A549 (cell line): ENCODE measurements around the gene SHC4.

ENCODE experiments used
- CEBPB ChIP-seq, 2 experiments: fragments of >200 bp in 1 of 2; sonication (Bioruptor Twin) in 1 of 2; formaldehyde crosslinking in 1 of 2; IDR thresholded peaks; 2 replicates each; pipeline ENCODE4 v1.6.1; 2012 to 2016
- CHD4 ChIP-seq: fragments of 200-600 bp; sonication (generic); IDR thresholded peaks from 2 replicates; pipeline ENCODE4 v1.6.1; 2016; ENCODE audit warnings: antibody characterized with exemption, mild to moderate bottlenecking, borderline replicate concordance
- EP300 ChIP-seq, 2 experiments: fragments of >200 bp; sonication (Bioruptor Twin); formaldehyde crosslinking; IDR thresholded peaks; 2 replicates in 1 of 2; 3 replicates in 1 of 2; pipeline ENCODE4 v1.6.1; 2016 to 2017
- KDM1A ChIP-seq: fragments of 200-600 bp; sonication (generic); IDR thresholded peaks from 2 replicates; pipeline ENCODE4 v1.6.1; 2016; ENCODE audit warnings: low read depth, mild to moderate bottlenecking
- POLR2A ChIP-seq: IDR thresholded peaks from 2 replicates; pipeline ENCODE4 v1.6.1; 2012; ENCODE audit warnings: mild to moderate bottlenecking, low read length
- POLR2AphosphoS2 ChIP-seq: conservative IDR thresholded peaks from 2 replicates; pipeline ENCODE4 v1.6.1; 2012; ENCODE audit warnings: low read length, improper control_type of control experiment, inconsistent platforms
- RAD21 ChIP-seq, 2 experiments: fragments of >200 bp in 1 of 2; sonication (Bioruptor Twin) in 1 of 2; formaldehyde crosslinking in 1 of 2; IDR thresholded peaks in 1 of 2; conservative IDR thresholded peaks in 1 of 2; 2 replicates in 1 of 2; 3 replicates in 1 of 2; pipeline ENCODE4 v1.6.1; 2012 to 2018; ENCODE audit warnings: inconsistent platforms in 1 of 2
- RCOR1 ChIP-seq: fragments of 150-350 bp; IDR thresholded peaks from 2 replicates; pipeline ENCODE4 v1.6.1; 2014; ENCODE audit warnings: antibody characterized with exemption, low read length, low read depth
- RNF2 ChIP-seq: fragments of 200-600 bp; sonication (generic); IDR thresholded peaks from 2 replicates; pipeline ENCODE4 v1.6.1; 2016; ENCODE audit warnings: low read depth, mild to moderate bottlenecking, antibody characterized with exemption, moderate library complexity, borderline replicate concordance
- TFCP2L1 ChIP-seq: fragments of 250-450 bp; sonication (Bioruptor Pico); IDR thresholded peaks from 2 replicates; pipeline ENCODE4 v1.5.0; 2021; ENCODE audit warnings: mild to moderate bottlenecking
- TF ChIP-seq, protein P1 (sequence below): IDR thresholded peaks from 2 replicates; pipeline ENCODE4 v1.6.1; 2012
- TF ChIP-seq, protein P2 (sequence below): fragments of >200 bp; sonication (Bioruptor Twin); formaldehyde crosslinking; IDR thresholded peaks from 3 replicates; pipeline ENCODE4 v1.5.1; 2016
- TF ChIP-seq, protein P3 (sequence below): fragments of 450-650 bp; IDR thresholded peaks from 2 replicates; pipeline ENCODE4 v1.6.1; 2014; ENCODE audit warnings: antibody characterized with exemption
- TF ChIP-seq, protein P4 (sequence below): fragments of 150-350 bp; IDR thresholded peaks from 2 replicates; pipeline ENCODE4 v1.6.1; 2014; ENCODE audit warnings: low read depth, mild to moderate bottlenecking, low read length

DNA sequence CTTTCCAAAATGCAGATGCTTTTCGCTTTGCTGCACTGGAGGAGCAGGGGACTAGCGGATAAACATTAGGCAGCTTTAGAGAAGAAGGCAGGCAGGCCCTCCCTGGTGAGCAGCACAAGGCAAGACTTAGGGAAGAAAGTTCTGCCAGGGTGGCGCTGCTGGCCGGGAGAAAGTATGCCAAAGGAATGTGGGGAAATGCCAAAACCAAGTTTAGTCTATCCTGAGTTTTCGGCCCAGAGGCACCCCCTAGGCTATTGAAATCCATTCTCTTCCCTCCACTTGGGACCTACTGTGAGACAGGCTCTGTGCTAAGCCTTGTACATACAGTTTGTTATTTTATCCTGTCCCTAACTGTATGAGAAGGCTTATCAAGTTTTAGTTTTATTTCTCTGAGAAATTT lies 9.2 kb downstream of the SHC4 start:
- TF ChIP-seq, protein P1, sequence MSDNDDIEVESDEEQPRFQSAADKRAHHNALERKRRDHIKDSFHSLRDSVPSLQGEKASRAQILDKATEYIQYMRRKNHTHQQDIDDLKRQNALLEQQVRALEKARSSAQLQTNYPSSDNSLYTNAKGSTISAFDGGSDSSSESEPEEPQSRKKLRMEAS: no peak
- TF ChIP-seq, protein P2, sequence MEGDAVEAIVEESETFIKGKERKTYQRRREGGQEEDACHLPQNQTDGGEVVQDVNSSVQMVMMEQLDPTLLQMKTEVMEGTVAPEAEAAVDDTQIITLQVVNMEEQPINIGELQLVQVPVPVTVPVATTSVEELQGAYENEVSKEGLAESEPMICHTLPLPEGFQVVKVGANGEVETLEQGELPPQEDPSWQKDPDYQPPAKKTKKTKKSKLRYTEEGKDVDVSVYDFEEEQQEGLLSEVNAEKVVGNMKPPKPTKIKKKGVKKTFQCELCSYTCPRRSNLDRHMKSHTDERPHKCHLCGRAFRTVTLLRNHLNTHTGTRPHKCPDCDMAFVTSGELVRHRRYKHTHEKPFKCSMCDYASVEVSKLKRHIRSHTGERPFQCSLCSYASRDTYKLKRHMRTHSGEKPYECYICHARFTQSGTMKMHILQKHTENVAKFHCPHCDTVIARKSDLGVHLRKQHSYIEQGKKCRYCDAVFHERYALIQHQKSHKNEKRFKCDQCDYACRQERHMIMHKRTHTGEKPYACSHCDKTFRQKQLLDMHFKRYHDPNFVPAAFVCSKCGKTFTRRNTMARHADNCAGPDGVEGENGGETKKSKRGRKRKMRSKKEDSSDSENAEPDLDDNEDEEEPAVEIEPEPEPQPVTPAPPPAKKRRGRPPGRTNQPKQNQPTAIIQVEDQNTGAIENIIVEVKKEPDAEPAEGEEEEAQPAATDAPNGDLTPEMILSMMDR: no peak
- TF ChIP-seq KDM1A (no peak), POLR2A (no peak), POLR2AphosphoS2 (no peak), EP300 (IDR thresholded peaks at IDR 0.05) (no peak), CEBPB (IDR thresholded peaks at IDR 0.05) (no peak), RAD21 (conservative IDR thresholded peaks at IDR 0.05 in 1 of 2, IDR thresholded peaks at IDR 0.05 in 1 of 2) (no peak), RNF2 (no peak), TFCP2L1 (no peak), CHD4 (no peak), RCOR1 (no peak)
- TF ChIP-seq, protein P3, sequence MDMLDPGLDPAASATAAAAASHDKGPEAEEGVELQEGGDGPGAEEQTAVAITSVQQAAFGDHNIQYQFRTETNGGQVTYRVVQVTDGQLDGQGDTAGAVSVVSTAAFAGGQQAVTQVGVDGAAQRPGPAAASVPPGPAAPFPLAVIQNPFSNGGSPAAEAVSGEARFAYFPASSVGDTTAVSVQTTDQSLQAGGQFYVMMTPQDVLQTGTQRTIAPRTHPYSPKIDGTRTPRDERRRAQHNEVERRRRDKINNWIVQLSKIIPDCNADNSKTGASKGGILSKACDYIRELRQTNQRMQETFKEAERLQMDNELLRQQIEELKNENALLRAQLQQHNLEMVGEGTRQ: no peak
- TF ChIP-seq, protein P4, sequence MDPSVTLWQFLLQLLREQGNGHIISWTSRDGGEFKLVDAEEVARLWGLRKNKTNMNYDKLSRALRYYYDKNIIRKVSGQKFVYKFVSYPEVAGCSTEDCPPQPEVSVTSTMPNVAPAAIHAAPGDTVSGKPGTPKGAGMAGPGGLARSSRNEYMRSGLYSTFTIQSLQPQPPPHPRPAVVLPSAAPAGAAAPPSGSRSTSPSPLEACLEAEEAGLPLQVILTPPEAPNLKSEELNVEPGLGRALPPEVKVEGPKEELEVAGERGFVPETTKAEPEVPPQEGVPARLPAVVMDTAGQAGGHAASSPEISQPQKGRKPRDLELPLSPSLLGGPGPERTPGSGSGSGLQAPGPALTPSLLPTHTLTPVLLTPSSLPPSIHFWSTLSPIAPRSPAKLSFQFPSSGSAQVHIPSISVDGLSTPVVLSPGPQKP: no peak
